ENCODE data around the gene POPDC2.
"Not testable (repeated sequence)": the region's sequence is repeated elsewhere in the genome, so short reads cannot be mapped to it uniquely, and the experiment has no call there.

The POPDC2 gene

DNA sequence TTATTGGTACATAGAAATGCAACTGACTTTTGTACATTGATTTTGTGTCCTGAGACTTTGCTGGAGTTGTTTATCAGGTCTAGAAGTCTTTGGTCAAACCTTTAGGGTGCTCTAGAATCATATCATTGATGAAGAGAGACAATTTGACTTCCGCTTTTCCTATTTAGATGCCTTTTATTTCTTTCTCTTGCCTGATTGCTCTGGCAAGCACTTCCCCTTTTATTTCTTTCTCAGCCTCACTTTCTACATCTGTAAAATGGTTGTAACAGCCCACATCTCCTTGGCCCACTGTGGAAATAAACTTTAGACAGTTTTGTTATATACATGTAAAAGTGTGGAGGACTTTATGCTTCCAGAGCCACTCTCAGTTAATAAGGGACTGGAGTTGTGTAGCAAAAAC lies 48.7 kb downstream of the POPDC2 start:
- DNase-seq = no peak

DNA sequence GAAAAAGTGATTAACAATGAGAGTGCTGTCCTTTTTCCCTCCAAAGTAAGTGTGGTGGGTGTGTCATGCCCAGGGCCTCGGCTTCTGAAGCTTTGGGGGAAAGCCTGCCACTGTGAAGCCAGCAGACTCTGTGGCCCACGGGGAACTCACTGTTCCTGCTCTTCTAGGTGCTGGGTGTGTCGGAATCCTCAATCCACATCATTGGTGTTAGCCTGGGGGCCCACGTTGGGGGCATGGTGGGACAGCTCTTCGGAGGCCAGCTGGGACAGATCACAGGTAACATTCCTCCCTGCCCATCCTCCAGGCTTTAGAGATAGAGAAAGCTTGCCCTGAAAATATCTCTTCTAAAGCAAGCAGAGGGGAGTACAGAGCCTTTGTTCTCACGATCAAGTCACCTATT lies 51.1 kb downstream of the POPDC2 start:
- no peak for DNase-seq

- no peak for DNase-seq
Observed at GRCh38 chr3:119608405-119609000, 51.9 kb downstream of the POPDC2 start.

DNA sequence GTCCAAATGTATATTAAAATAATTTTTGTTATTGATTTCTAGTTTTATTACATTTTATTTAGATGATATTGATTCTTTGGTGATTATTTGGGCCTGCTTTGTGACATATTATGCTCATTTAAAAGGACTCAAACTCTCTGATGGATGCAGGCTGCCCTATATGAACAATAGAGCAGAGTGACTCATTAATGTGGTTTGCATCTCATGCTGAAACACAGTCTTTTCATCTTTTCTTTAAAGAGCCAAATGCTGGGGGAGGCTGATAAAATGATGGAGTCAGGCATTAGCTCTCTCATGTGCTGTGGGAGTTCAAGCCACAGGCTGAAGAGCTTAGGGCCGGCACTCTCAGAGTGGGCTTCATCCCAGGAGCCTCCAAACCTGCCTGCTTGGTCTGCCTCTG lies 55.5 kb downstream of the POPDC2 start:
- DNase-seq = no peak

- no peak for DNase-seq
Observed at GRCh38 chr3:119602676-119603075, 57.7 kb downstream of the POPDC2 start.

GRCh38 chr3:119601154-119601553 lies 59.2 kb downstream of the POPDC2 start:
- no peak for DNase-seq

GRCh38 chr3:119600732-119601131 lies 59.7 kb downstream of the POPDC2 start:
- peak; percentile 24 for DNase-seq

DNA sequence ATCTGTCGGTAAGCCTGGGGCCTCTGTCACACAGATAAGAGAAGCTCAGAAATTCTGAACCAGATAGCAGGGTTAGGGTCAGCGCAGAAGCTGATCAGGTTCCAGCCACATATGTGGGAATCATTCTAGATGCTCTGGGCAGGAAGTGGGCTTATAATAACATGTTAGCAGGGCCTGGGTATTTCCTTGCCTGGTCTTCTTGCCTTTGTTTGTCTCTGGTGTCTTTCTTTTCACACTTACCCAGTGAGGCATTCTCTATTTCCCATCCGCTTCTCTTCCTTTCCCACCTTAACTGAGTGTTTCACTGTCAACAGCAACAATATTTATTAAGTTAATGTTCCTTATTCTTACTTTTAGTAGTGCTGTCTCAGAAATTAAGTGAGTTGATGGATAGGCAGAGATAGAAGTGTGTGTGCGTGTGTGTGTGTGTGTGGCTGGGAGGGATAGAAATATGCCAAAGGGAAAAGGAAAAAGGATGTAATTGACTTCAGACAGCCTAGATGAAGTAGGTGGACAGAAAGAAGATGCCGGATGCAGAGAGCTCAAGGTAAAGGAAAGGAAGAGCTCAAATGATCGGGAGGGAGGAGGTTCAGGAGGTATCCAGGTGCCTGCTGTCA lies 60.7 kb downstream of the POPDC2 start:
- no peak for DNase-seq

DNA sequence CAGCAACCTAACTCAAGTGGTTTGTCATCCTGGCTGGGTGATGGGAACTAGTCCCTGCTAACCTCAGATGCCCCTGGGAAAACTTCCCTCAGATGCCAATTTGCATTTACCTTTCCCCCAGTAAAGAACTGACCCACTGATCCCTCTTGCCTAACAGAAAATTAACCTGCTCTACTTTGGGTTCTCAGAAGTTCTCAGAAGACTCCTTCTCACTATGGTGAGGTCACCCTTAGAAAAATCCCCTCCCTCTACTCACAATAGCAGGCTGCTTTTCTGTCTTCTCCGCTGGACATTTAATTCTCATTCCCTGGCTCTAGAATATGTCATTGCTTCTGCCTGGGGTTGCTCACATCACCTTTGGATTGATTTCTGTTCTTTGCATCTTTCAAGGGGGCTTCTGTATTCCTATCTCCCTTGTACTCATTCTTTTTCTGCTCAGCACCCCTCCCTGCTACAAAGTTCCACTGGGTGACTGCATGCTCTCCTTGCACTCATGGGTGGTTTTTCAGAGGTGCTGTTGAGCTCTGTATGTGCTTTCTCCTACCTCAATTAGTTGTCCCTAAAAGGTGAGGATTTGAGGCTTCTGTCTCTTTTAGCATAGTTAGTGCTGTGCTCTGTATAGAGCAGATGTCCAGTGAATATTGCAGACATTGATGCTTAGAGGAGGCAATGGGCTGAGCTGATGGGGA lies 61.8 kb downstream of the POPDC2 start:
- DNase-seq = no peak

DNA sequence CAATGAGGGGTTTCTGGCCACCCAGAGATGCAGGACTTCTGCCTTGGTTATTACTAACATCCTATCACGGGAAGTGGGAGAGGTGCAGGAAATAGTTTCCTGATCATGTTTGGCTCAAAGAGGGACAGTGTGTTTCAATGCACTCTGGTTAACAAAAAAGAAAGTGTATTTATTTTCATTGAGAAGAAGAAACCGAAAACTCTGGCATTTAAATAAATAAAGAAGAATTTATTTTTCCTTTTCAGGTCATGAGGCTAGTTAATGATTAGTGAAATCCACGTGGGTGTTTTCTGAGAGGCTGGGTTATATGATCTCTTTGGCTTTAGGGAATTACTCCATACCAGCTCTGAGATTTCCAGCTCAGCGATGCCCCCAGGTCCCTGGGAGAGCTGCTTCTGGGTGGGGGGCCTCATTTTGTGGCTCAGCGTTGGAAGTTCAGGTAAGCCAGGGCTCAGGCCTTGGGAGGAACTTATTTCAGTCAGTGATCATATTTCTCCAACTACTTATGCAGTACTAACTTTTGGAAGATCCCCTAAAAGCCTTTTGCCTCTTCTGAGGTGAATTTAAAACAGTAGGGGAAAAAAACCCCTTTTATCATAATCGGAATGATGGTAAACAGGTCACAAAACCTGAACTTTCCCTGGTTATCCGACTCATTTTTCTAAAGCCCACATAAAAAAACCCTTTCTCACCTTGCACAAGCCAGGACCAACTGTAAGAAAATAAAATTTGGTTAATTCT lies 62.7 kb downstream of the POPDC2 start, which contains the start of gene PLA1A:
Gene PLA1A, plus strand, starts transcription at position 338 of the 741 bp plus-strand sequence. Its CDS starts 29 bp downstream, at position 367.
- no peak for DNase-seq

DNA sequence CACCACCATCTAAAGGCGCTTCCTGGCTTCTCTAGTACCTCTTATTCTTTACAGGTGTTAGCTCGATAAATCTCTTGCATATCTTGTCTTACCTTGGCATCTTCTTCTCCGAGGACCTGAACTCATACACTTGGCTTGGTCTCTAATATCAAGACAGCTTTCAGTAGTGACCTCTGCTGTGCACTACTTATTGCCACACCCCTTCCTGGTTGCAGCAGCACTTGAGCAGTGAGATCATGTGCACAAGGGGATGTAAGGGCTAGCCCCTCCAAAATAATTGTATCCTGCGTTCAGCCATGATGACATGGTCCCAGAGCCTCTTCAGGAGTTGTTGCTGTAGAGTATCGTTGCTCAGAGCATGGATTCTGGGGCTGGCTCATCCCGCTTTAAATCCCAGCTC lies 64.0 kb downstream of the POPDC2 start:
- DNase-seq = no peak

- no peak for DNase-seq
Observed at GRCh38 chr3:119595639-119596334, 64.6 kb downstream of the POPDC2 start.

GRCh38 chr3:119594929-119595328 lies 65.5 kb downstream of the POPDC2 start:
- DNase-seq = not testable (repeated sequence)

DNA sequence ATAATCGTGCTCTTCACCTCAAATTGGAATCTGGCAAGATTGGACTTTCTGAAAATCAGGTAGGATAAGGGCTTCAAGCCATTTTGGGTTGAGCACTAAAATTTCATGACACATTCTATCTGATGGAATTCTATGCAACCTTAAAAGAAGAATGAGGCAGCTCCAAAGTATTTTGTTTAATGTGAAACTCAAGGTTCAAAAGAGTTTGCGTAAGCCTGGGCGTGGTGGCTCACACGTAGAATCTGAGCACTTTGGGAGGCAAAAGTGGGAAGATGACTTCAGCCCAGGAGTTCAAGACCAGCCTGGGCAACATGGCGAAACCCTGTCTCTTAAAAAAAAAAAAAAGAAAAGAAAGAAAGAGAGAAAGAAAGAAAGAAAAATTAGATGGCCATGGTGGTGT lies 66.3 kb downstream of the POPDC2 start:
- DNase-seq = no peak

DNA sequence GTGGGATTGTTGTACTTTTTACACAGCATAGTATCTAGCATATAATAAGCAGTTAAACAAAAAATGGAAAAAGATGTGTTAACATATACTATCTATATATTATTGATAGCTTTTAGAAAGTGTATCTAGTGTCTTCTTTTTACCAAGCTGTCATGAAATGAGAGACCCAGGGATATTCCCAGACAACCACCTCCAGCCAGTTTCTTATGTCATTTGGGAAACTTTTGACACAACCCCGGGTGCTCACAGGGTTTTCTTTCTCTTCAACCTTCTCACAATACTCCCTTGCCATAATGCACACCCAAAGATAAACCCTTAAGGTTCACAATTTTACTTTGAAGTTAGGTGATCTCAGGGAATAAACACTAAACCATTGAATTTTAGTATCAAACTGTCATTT lies 67.5 kb downstream of the POPDC2 start:
- DNase-seq = no peak

Measured in CD4-positive, alpha-beta T cell treated with Interleukin-15 for 1 hour (primary cell).